Loucy (cell line): ENCODE results near the gene SHB.

Source experiments
- H2AFZ ChIP-seq: fragments of 200-600 bp; sonication (generic); 2 replicates; pipeline ENCODE4 v1.6.0; 2016; ENCODE audit warnings: antibody characterized with exemption, mild to moderate bottlenecking, low read length, moderate library complexity
- H3F3A ChIP-seq: fragments of 200-600 bp; 2 replicates; pipeline ENCODE4 v1.6.0; 2016; ENCODE audit warnings: antibody characterized with exemption, low read depth, mild to moderate bottlenecking
- H3K27me3 ChIP-seq: fragments of 200-600 bp; sonication (generic); 2 replicates; pipeline ENCODE4 v1.6.1; 2014; ENCODE audit warnings: low read length, mild to moderate bottlenecking; ENCODE audit not compliant: insufficient read depth, poor library complexity, severe bottlenecking
- H3K36me3 ChIP-seq: fragments of 200-600 bp; sonication (generic); 2 replicates; pipeline ENCODE4 v1.6.1; 2016; ENCODE audit warnings: low read length; ENCODE audit not compliant: insufficient read depth
- H3K4me1 ChIP-seq: fragments of 200-600 bp; sonication (generic); 2 replicates; pipeline ENCODE4 v1.5.1; 2014; ENCODE audit warnings: low read length, mild to moderate bottlenecking; ENCODE audit not compliant: insufficient read depth, poor library complexity, severe bottlenecking
- H3K4me2 ChIP-seq: fragments of 200-600 bp; sonication (generic); 2 replicates; pipeline ENCODE4 v1.6.0; 2014; ENCODE audit warnings: antibody characterized with exemption, low read length, low read depth, mild to moderate bottlenecking; ENCODE audit not compliant: poor library complexity, severe bottlenecking
- H3K4me3 ChIP-seq: fragments of 200-600 bp; sonication (generic); 2 replicates; pipeline ENCODE4 v1.5.1; 2014; ENCODE audit warnings: low read length, mild to moderate bottlenecking, mixed read lengths; ENCODE audit not compliant: poor library complexity, severe bottlenecking
- H3K79me2 ChIP-seq: fragments of 200-600 bp; sonication (generic); 2 replicates; pipeline ENCODE4 v1.6.1; 2014; ENCODE audit warnings: low read length; ENCODE audit not compliant: insufficient read depth
- H3K9ac ChIP-seq: fragments of 200-600 bp; sonication (generic); 2 replicates; pipeline ENCODE4 v1.6.0; 2014; ENCODE audit warnings: mild to moderate bottlenecking, low read depth, low read length, moderate library complexity; ENCODE audit not compliant: poor library complexity, severe bottlenecking
- H3K9me2 ChIP-seq: fragments of 200-600 bp; sonication (generic); replicated peaks from 2 replicates; pipeline ENCODE4 v1.6.1; 2016; ENCODE audit warnings: low read depth, low read length, mixed read lengths
- H3K9me3 ChIP-seq: fragments of 200-600 bp; sonication (generic); 2 replicates; pipeline ENCODE4 v1.6.1; 2014; ENCODE audit warnings: mild to moderate bottlenecking, antibody characterized with exemption, low read length, low read depth; ENCODE audit not compliant: insufficient read depth
- H4K20me1 ChIP-seq: fragments of 200-600 bp; sonication (generic); 2 replicates; pipeline ENCODE4 v1.6.0; 2014; ENCODE audit warnings: antibody characterized with exemption, low read length, mild to moderate bottlenecking; ENCODE audit not compliant: insufficient read depth, poor library complexity, severe bottlenecking
- CTCF ChIP-seq: fragments of 200-600 bp; sonication (generic); conservative IDR thresholded peaks from 2 replicates; pipeline ENCODE4 v1.5.1; 2014; ENCODE audit warnings: mild to moderate bottlenecking, antibody characterized with exemption, low read length
- EZH2phosphoT487 ChIP-seq: fragments of 200-600 bp; IDR thresholded peaks from 2 replicates; pipeline ENCODE4 v1.6.1; 2018; ENCODE audit warnings: antibody characterized with exemption, mild to moderate bottlenecking, moderate library complexity, borderline replicate concordance

The SHB gene

GRCh38 chr9:38084556-38084880, 15.5 kb upstream of the SHB start:
- Histone ChIP-seq H3K4me1 (no peaks in the 10 kb centered on the region), H4K20me1 (no peaks in the 10 kb centered on the region), H3K79me2 (no peaks in the 10 kb centered on the region), H3K4me2 (no peak overlapping the region), H2AFZ (no peak overlapping the region), H3K9ac (no peak overlapping the region), H3K9me2 (no peaks in the 10 kb centered on the region), H3K36me3 (no peaks in the 10 kb centered on the region), H3K27me3 (no peaks in the 10 kb centered on the region), H3K9me3 (no peaks in the 10 kb centered on the region), H3K4me3 (no peak overlapping the region), H3F3A (no peaks in the 10 kb centered on the region)
- TF ChIP-seq EZH2phosphoT487 (no peak), CTCF (no peak)

GRCh38 chr9:38083858-38084555, 15.0 kb upstream of the SHB start:
- H3K27me3 ChIP-seq = no peaks in the 10 kb centered on the region
- TF ChIP-seq CTCF (no peak), EZH2phosphoT487 (no peak)
- no peaks in the 10 kb centered on the region for H3K79me2 ChIP-seq
- H3K4me3 ChIP-seq = no peak overlapping the region
- H3K36me3 ChIP-seq = no peaks in the 10 kb centered on the region
- no peaks in the 10 kb centered on the region for H3K4me1 ChIP-seq
- H4K20me1 ChIP-seq = no peaks in the 10 kb centered on the region
- no peak overlapping the region for H3K4me2 ChIP-seq
- no peaks in the 10 kb centered on the region for H3K9me3 ChIP-seq
- no peaks in the 10 kb centered on the region for H3K9me2 ChIP-seq
- H3K9ac ChIP-seq = no peak overlapping the region
- H3F3A ChIP-seq = no peaks in the 10 kb centered on the region
- no peak overlapping the region for H2AFZ ChIP-seq

GRCh38 chr9:38082446-38083287, 13.6 kb upstream of the SHB start:
- H3K4me2 ChIP-seq = no peak overlapping the region
- H2AFZ ChIP-seq = no peak overlapping the region
- TF ChIP-seq EZH2phosphoT487 (no peak), CTCF (no peak)
- no peak overlapping the region for H3K9ac ChIP-seq
- no peaks in the 10 kb centered on the region for H3K9me3 ChIP-seq
- no peaks in the 10 kb centered on the region for H3K79me2 ChIP-seq
- no peaks in the 10 kb centered on the region for H3K4me1 ChIP-seq
- H3F3A ChIP-seq = no peaks in the 10 kb centered on the region
- no peaks in the 10 kb centered on the region for H3K27me3 ChIP-seq
- H3K36me3 ChIP-seq = no peaks in the 10 kb centered on the region
- no peak overlapping the region for H3K4me3 ChIP-seq
- H3K9me2 ChIP-seq = no peaks in the 10 kb centered on the region
- H4K20me1 ChIP-seq = no peaks in the 10 kb centered on the region
